ENCODE results near the gene COA5. TPM values are rescaled to one million over a fixed set of nuclear protein-coding genes. Genes with fewer than 3 reads are reported as not detected.

COA5 gene, protein sequence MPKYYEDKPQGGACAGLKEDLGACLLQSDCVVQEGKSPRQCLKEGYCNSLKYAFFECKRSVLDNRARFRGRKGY
- 58.4 TPM for total RNA-seq

GRCh38 chr2:98608116-98608961 is at the start of gene COA5, which contains the start of gene UNC50:
TSS of gene COA5 (minus strand) at chr2:98608512. CDS start at chr2:98608405, 107 bp downstream.
TSS of gene UNC50 (plus strand) at chr2:98608589. CDS start at chr2:98609760, 1,171 bp downstream.

Other genes starting within 250 kb of the COA5 start
- 72.9 TPM for gene INPP4A, start 163.7 kb downstream of the COA5 start, total RNA-seq
- 43.6 TPM for gene UNC50, start 77 bp upstream of the COA5 start, total RNA-seq
- 54.0 TPM for gene MGAT4A, start 122.6 kb upstream of the COA5 start, total RNA-seq

Measured in diencephalon (tissue), 1 donor.